ENCODE data around the gene ATF6. TPM values are rescaled to one million over a fixed set of nuclear protein-coding genes. Genes with fewer than 3 reads are reported as not detected.

The ATF6 gene
- total RNA-seq, 1 experiment from 2014 or later = 35.3 TPM

- CTCF ChIA-PET = interaction anchor here (0.5 kb wide), 1 partner anchor 24 kb away, joined by 4 read pairs; no protein-coding TSS in a partner anchor
- peaks cover 87% of the 10 kb centered on the region for H3K27me3 Mint-ChIP-seq (ENCODE audit: unreplicated experiment)
These were observed 247.2 kb downstream of the ATF6 start for GRCh38 chr1:162013289-162013688.

More at GRCh38 chr1:162013289-162013688, 247.2 kb downstream of the ATF6 start:
- no peak overlapping the region for H3K4me3 Mint-ChIP-seq (ENCODE audit: low read depth, unreplicated experiment)
- no peak for TF ChIP-seq CTCF (IDR thresholded peaks at IDR 0.05; ENCODE audit: unreplicated experiment)
- BruUV-seq (replicated peaks) = no TSS peak
- intact Hi-C loops (cut with micrococcal nuclease; ENCODE audit: unreplicated experiment) = no loop called here
- no peaks in the 10 kb centered on the region for H3K4me1 Mint-ChIP-seq (ENCODE audit: low read depth, unreplicated experiment)
- no peak overlapping the region for H3K27ac Mint-ChIP-seq (ENCODE audit: unreplicated experiment)
- DNase-seq = no peak
- no peaks in the 10 kb centered on the region for H3K9me3 Mint-ChIP-seq (ENCODE audit: low read depth, unreplicated experiment)
- H3K36me3 Mint-ChIP-seq (ENCODE audit: insufficient read depth, unreplicated experiment) = no peaks in the 10 kb centered on the region

Other genes with a start within 250 kb of the ATF6 start
- gene HSPA6, start 241.8 kb upstream of the ATF6 start, total RNA-seq (2022) = 1.3 and 1.9 TPM in 2 replicates
- not detected in 2 replicates for gene FCGR3A, start 216.5 kb upstream of the ATF6 start, total RNA-seq (2022)
- gene FCGR3B, start 135.1 kb upstream of the ATF6 start, total RNA-seq (2022) = not detected in 2 replicates
- not detected in 2 replicates for gene FCGR2B, start 103.2 kb upstream of the ATF6 start, total RNA-seq (2022)
- gene FCRLA, start 59.1 kb upstream of the ATF6 start, total RNA-seq (2022) = not detected in 2 replicates
- gene FCRLB, start 44.8 kb upstream of the ATF6 start, total RNA-seq (2022) = 1.8 and 1.9 TPM in 2 replicates
- 34.4 and 38.3 TPM in 2 replicates for gene DUSP12, start 16.5 kb upstream of the ATF6 start, total RNA-seq (2022)

Data from Calu3 (cell line).